HepG2 (cell line): Measurements from ENCODE around the gene BTG4. TPM values are rescaled to one million over a fixed set of nuclear protein-coding genes. Genes with fewer than 3 reads are reported as not detected.

Source experiments
- ATAC-seq: fragments of 200-7000 bp; cut with Tn5 transposase; 3 replicates; pipeline ENCODE4 v1.9.1; 2020; ENCODE audit warnings: mild to moderate bottlenecking, moderate library complexity
- BruUV-seq: library from RNA; stranded (reverse); fragments of 400-500 nt; replicated peaks from 2 replicates; lab custom pipeline; 2021; lab: Mats Ljungman, UMichigan
- CTCF ChIA-PET: fragments of 300-600 bp; formaldehyde crosslinking; extraction: SDS; loops from one replicate; lab custom pipeline; 2021; ENCODE audit warnings: low total read pairs, inconsistent platforms, low intra/inter-chr PET ratio; lab: Yijun Ruan, JAX
- POLR2A ChIA-PET: fragments of 350-600 bp; sonication (Branson Sonifier 250); formaldehyde crosslinking; loops from one replicate; lab custom pipeline; 2020; ENCODE audit warnings: antibody characterized with exemption, inconsistent platforms; lab: Yijun Ruan, JAX
- DNase-seq: peaks from one replicate; pipeline ENCODE4 v3.0.0-alpha.2; 2015; ENCODE audit warnings: low spot score
- FAIRE-seq: peaks from 3 replicates; lab custom pipeline; 2011; peaks lifted over from hg19 to GRCh38; lab: Jason Lieb, UNC
- H2AFZ ChIP-seq: one replicate; pipeline ENCODE4 v1.6.1; 2011; ENCODE audit warnings: low read length, inconsistent platforms
- H3K27ac ChIP-seq: fragments of 300-600 bp; 3 replicates; pipeline ENCODE4 v1.8.0; 2011; ENCODE audit warnings: mixed run types, mild to moderate bottlenecking, mixed read lengths, low read length, inconsistent platforms; ENCODE audit not compliant: insufficient read depth; ENCODE audit errors: extremely low read length
- H3K27me3 ChIP-seq, 2 experiments: fragments of 200-600 bp in 1 of 2; 2 replicates in 1 of 2; 3 replicates in 1 of 2; pipeline versions ENCODE4 v1.6.0 to v1.8.0; 2011; ENCODE audit warnings: low read length in 2 of 2, mild to moderate bottlenecking in 2 of 2, moderate library complexity in 2 of 2, inconsistent platforms in 1 of 2; ENCODE audit not compliant: insufficient read depth in 2 of 2, control insufficient read depth in 1 of 2
- H3K36me3 ChIP-seq, 2 experiments: fragments of 200-600 bp in 1 of 2; replicated peaks in 1 of 2; 2 replicates in 1 of 2; 3 replicates in 1 of 2; pipeline versions ENCODE4 v1.5.1 to v1.8.0; 2011; ENCODE audit warnings: low read length in 2 of 2, inconsistent platforms in 1 of 2; ENCODE audit not compliant: insufficient read depth in 2 of 2, control insufficient read depth in 1 of 2
- H3K4me1 ChIP-seq: 2 replicates; pipeline ENCODE4 v1.5.1; 2012; ENCODE audit warnings: low read length, inconsistent platforms; ENCODE audit not compliant: insufficient read depth
- H3K4me2 ChIP-seq: 2 replicates; pipeline ENCODE4 v1.6.0; 2011; ENCODE audit warnings: low read depth, low read length, inconsistent platforms
- H3K4me3 ChIP-seq, 3 experiments: fragments of 200-600 bp in 1 of 3; sonication (generic), shearing (Covaris generic) in 1 of 3; replicated peaks in 1 of 3; 2 replicates each; pipeline ENCODE4 v1.5.1; 2011 to 2016; ENCODE audit warnings: low read length in 3 of 3, inconsistent platforms in 2 of 3, low read depth in 2 of 3, mild to moderate bottlenecking in 2 of 3, control low read depth in 1 of 3, mixed read lengths in 1 of 3; ENCODE audit not compliant: insufficient read depth in 1 of 3
- H3K79me2 ChIP-seq: one replicate; pipeline ENCODE4 v1.6.1; 2011; ENCODE audit warnings: low read length, inconsistent platforms; ENCODE audit not compliant: insufficient read depth
- H3K9ac ChIP-seq: 2 replicates; pipeline ENCODE4 v1.6.0; 2011; ENCODE audit warnings: mild to moderate bottlenecking, low read depth, low read length, inconsistent platforms; ENCODE audit not compliant: insufficient read depth
- H3K9me3 ChIP-seq: 2 replicates; pipeline ENCODE4 v1.5.1; 2012; ENCODE audit warnings: mild to moderate bottlenecking, low read length
- H4K20me1 ChIP-seq: 2 replicates; pipeline ENCODE4 v1.6.0; 2011; ENCODE audit warnings: inconsistent platforms, mild to moderate bottlenecking, low read length, moderate library complexity; ENCODE audit not compliant: insufficient read depth
- CTCF ChIP-seq: sonication (generic); formaldehyde crosslinking; IDR thresholded peaks from 2 replicates; pipeline ENCODE4 v1.5.0; 2020; ENCODE audit warnings: mild to moderate bottlenecking, missing genetic modification reagents, moderate library complexity
- HNF4A ChIP-seq: sonication (generic); formaldehyde crosslinking; IDR thresholded peaks from 2 replicates; pipeline ENCODE4 v1.4.0; 2020; ENCODE audit warnings: missing genetic modification reagents
- SMARCC2 ChIP-seq: fragments of 450-650 bp; IDR thresholded peaks from 2 replicates; pipeline ENCODE4 v1.6.1; 2017; ENCODE audit warnings: antibody characterized with exemption, mild to moderate bottlenecking
- TEAD3 ChIP-seq: optimal IDR thresholded peaks from 2 replicates; pipeline ENCODE3; 2016; ENCODE audit warnings: borderline replicate concordance
- ZNF335 ChIP-seq: sonication (generic); formaldehyde crosslinking; IDR thresholded peaks from 2 replicates; pipeline ENCODE4 v1.4.0; 2020; ENCODE audit warnings: missing genetic modification reagents
- WGBS: methylation state at CpG from one replicate; pipeline ENCODE4 v1.1.6; 2017; ENCODE audit warnings: low lambda C conversion rate; 5-methylcytosine and 5-hydroxymethylcytosine counted together
- in situ Hi-C: cut with HindIII; loops from 2 replicates; pipeline ENCODE4 v1.10.0; 2017; ENCODE audit warnings: low pct_unique_long_range_greater_than_20kb; ENCODE audit not compliant: extremely low pct_ligation_motif_present
- intact Hi-C: fragments of 100-400 bp; cut with micrococcal nuclease; formaldehyde crosslinking; loops from one replicate; pipeline ENCODE4 v1.10.0; 2022; ENCODE audit not compliant: unreplicated experiment
- polyA plus RNA-seq, 8 experiments: library from polyadenylated mRNA; depleted of rRNA in 3 of 8; stranded (reverse) in 7 of 8; unstranded in 1 of 8; fragments of >200 nt; fragmentation: Illumina TruSeq in 4 of 8; extraction: Trizol in 4 of 8; gene quantifications; 2 replicates each; pipeline versions ENCODE4 v1.2.1 to v1.2.3, GENCODE V29; 2011 to 2016; ENCODE audit warnings: low read depth in 4 of 8, missing spikeins in 1 of 8, mixed read lengths in 1 of 8; ENCODE audit not compliant: insufficient read depth in 1 of 8
- total RNA-seq, 5 experiments: library from RNA; depleted of rRNA; stranded (reverse); fragments of >200 nt; fragmentation: Illumina TruSeq; extraction: Trizol; gene quantifications; 2 replicates each; pipeline ENCODE4 v1.2.3, GENCODE V29; 2016; ENCODE audit warnings: low read depth in 1 of 5

BTG4 gene
- total and polyA plus RNA-seq, 2 of the 13 experiments (the other 11 are each of a cell fraction or from before 2014, with no cell fraction given) = not detected

GRCh38 chr11:111459506-111460270, 52.5 kb downstream of the BTG4 start:
- Histone ChIP-seq H4K20me1 (no peaks in the 10 kb centered on the region), H3K4me1 (peaks cover 22% of the 10 kb centered on the region), H3K27me3 (peaks cover 6 to 37% of the 10 kb centered on the region in 2 experiments), H3K9ac (no peak overlapping the region), H3K79me2 (no peaks in the 10 kb centered on the region)
- ATAC-seq (peak; percentile 55), FAIRE-seq (no peak)
- in situ Hi-C loops (loop anchor here (10.0 kb wide), 1 partner anchor 375 kb away; no protein-coding TSS in a partner anchor), intact Hi-C loops (loop anchor here (5.0 kb wide), 1 partner anchor 123 kb away; no protein-coding TSS in a partner anchor)
- POLR2A ChIA-PET = no interaction called here
- TF ChIP-seq SMARCC2 = no peak
- peak; percentile 50 for TF ChIP-seq HNF4A (CRISPR knock-in tag)
- TF ChIP-seq ZNF335 (CRISPR knock-in tag) = no peak
- TF ChIP-seq TEAD3 (CRISPR knock-in tag) = peak; percentile 46
- 0 out of 2 replicates have a peak, but pooled peaks have one; percentile 9 for TF ChIP-seq CTCF (CRISPR knock-in tag)
- TF ChIP-seq, all 625 proteins: peak for 3
- H2AFZ ChIP-seq = no peak overlapping the region
- CTCF ChIA-PET = no interaction called here
- BruUV-seq = no TSS peak
- peak; percentile 37 for DNase-seq
- no peaks in the 10 kb centered on the region for H3K9me3 ChIP-seq
- no peaks in the 10 kb centered on the region for H3K36me3 ChIP-seq
- 3% methylated on average over 4 of the region's 9 CpGs for WGBS
- 0 out of 2 replicates have a peak overlapping the region, but pooled peaks have one; percentile 1 for H3K4me2 ChIP-seq
- no peak overlapping the region for H3K27ac ChIP-seq
- no peak overlapping the region for H3K4me3 ChIP-seq
